Kidney (tissue), 2 donors: ENCODE data around the gene LARGE1. TPM values are rescaled to one million over a fixed set of nuclear protein-coding genes. Genes with fewer than 3 reads are reported as not detected.

Experiments used
- microRNA-seq: library from miRNA; unstranded; fragments of <30 nt; microRNA quantifications from one replicate; pipeline ENCODE4 v1.2.0, GENCODE V29; 2020
- polyA plus RNA-seq: library from polyadenylated mRNA; stranded (reverse); fragments of 350-450 nt; fragmentation: Illumina TruSeq; extraction: RNeasy Lipid Tissue Mini Kit (QIAGEN cat#74804); gene quantifications from one replicate; pipeline ENCODE4 v1.2.3, GENCODE V29; 2014; ENCODE audit warnings: low read depth, low replicate concordance; ENCODE audit not compliant: insufficient read depth
- total RNA-seq: library from RNA; stranded (reverse); fragmentation: NEBNext Ultra II Directional; extraction: Animal tissue kit (Norgen Biotek cat#: 25700); gene quantifications from one replicate; pipeline ENCODE4 v1.2.1, GENCODE V29; 2021
- donor health status: DM: yes; HTN: yes; CAD: no.

Gene LARGE1
- total and polyA plus RNA-seq, 2 donors from 2014 or later = 5.0 to 22.9 TPM

Small RNA genes within 50 kb of the gene (microRNA-seq; reads per million reads assigned to microRNA genes)
- gene MIR4764 = not detected
